Stimulated activated CD4-positive, alpha-beta T cell treated with anti-CD3 and anti-CD28 coated beads, TNF-alpha, amount 100 ng/mL, for 24 hours (primary cell): ENCODE results near the gene PRPH2.
"Not testable (repeated sequence)": the region's sequence is repeated elsewhere in the genome, so short reads cannot be mapped to it uniquely, and the experiment has no call there.

Experiments
- DNase-seq, 3 experiments: peaks; one replicate each; pipeline ENCODE4 v3.0.0-alpha.2; 2020; ENCODE audit warnings: low read depth in 3 of 3

The PRPH2 gene

DNA sequence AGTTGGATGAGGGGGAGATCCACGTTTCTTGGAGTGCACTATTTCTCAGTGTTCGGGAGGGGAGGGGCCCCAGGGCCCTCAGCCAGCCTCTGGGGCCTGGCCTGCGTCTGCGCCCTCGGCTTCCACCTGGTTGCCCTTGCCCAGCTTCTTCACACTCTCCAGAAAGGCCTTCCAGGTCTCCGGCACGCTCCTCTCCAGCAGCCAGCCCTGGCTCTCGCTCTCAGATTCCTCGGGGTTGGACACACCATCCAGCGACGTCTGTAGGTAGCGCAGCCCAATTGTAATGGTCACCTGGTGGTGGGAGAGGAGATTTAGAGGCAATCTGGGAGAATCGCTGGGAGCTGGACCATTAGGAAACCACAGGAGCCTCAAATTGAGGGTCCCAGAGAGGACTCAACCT, 24.2 kb downstream of the PRPH2 start:
- no peak for DNase-seq

- DNase-seq, result no peak
These were observed 25.1 kb downstream of the PRPH2 start for GRCh38 chr6:42697268-42697655.

GRCh38 chr6:42696526-42697267, 25.7 kb downstream of the PRPH2 start:
- DNase-seq, result no peak

GRCh38 chr6:42694586-42694985, 27.8 kb downstream of the PRPH2 start:
- DNase-seq, result no peak

- DNase-seq, result no peak
These were observed 28.6 kb downstream of the PRPH2 start for GRCh38 chr6:42693725-42694323.

GRCh38 chr6:42692137-42692911, 30.1 kb downstream of the PRPH2 start:
- DNase-seq, result no peak

DNA sequence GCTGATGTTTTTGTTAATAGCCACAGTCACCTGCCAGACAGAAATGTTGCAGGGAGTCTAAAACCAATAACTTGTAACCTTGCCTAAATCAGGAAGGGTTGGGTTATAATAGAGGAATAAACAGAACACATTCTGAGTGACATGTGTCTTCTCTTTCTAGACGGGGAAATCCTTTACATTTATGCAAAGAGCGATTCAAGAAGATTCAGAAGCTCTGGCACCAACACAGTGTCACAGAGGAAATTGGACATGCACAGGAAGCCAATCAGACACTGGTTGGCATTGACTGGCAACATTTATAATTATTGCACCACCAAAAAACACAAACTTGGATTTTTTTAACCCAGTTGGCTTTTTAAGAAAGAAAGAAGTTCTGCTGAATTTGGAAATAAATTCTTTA, 31.5 kb downstream of the PRPH2 start:
- no peak for DNase-seq

DNA sequence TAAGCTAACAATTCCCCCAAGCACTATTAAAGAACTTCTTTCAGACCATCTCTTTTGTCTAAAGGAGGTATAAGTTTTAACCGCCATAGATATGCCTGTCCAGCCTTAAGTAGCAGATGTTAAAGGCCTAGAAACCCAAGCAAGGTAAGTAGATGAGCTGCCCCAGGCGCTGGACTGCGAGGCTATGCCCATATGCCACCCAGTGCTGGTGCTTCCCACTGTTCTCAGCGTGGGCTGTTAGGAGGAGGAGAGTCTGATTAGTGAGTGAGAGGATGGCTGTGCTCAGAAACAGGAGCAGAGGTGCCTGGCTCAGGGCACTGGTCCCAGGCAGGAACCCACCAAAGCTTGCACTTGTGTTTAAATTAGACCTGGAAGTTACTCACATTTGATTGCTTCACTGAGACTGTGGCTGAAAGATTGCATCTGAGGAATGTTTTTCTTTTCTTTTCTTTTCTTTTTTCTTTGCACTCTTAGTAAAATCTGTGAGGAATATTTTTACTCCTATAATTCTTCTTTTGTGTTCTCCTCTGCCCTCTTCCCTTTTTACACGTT, 32.2 kb downstream of the PRPH2 start:
- no peak for DNase-seq

- DNase-seq, result no peak
These were observed 33.0 kb downstream of the PRPH2 start for GRCh38 chr6:42689371-42689770.

DNA sequence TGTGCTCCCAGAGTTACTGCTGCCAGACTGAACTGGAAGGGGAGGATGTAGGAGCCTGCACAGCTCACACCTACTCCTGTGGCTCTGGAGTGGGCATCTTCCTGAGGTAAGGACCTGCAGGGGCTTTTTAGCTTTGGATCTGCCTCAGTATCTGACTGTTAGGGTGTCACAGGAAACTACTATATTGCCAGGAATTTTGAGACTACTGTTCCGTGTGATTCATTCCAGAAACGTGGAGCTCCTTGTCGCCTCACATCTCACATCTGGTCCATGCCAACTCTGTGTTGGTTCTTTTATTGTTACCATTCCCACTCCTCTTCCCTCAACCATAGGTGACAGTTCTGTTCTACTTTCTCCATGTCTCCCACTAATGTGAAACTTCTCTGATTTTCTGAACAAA, 34.1 kb downstream of the PRPH2 start:
- DNase-seq, result no peak

DNA sequence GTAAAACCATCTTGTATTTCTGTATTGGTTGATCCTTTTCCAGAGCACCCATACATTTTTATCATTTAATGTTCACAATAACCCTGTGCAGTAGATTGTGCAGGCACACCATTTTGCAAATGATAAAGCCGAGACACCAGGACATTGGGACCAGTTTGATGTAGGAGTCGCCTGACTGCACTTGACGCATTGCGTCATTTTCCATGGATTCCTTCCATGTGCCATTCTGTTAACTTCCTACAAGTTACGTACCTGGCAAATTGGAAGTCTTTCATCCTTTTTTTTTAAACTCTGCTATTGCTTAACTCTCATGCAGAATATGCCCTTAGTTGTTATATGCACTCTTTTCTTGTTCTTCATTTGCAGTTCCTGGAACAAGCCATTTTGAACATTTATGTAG, 43.0 kb downstream of the PRPH2 start:
- DNase-seq, result no peak

- no peak for DNase-seq
These were observed 47.6 kb downstream of the PRPH2 start for GRCh38 chr6:42674780-42675179.

GRCh38 chr6:42674368-42674767, 48.0 kb downstream of the PRPH2 start:
- DNase-seq, result not testable (repeated sequence)

- DNase-seq, result no peak
These were observed 57.7 kb downstream of the PRPH2 start for GRCh38 chr6:42664718-42665117.

- peak; percentile 67 to 78 (median 77) for DNase-seq
These were observed 60.8 kb downstream of the PRPH2 start for GRCh38 chr6:42661540-42662153.

DNA sequence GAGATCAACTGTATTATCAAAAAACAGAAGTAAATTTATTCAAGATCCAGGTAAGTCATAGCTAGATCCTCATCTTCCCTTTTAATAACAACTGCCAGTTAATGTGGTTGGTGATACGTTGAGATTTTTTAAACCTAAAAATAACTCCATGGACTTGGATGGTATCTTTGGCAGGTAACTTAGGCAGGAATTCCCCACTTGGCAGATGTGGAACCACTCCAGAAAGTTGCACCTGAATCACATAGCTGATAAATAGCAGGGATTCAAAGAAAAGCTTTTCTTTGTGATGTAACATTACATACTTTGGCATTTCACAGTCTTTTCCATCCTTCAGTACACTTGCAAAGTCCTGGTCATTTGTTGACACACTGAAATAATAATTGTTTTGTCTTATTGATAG, 62.6 kb downstream of the PRPH2 start:
- no peak for DNase-seq

- no peak for DNase-seq
These were observed 68.5 kb downstream of the PRPH2 start for GRCh38 chr6:42653851-42654250.

DNA sequence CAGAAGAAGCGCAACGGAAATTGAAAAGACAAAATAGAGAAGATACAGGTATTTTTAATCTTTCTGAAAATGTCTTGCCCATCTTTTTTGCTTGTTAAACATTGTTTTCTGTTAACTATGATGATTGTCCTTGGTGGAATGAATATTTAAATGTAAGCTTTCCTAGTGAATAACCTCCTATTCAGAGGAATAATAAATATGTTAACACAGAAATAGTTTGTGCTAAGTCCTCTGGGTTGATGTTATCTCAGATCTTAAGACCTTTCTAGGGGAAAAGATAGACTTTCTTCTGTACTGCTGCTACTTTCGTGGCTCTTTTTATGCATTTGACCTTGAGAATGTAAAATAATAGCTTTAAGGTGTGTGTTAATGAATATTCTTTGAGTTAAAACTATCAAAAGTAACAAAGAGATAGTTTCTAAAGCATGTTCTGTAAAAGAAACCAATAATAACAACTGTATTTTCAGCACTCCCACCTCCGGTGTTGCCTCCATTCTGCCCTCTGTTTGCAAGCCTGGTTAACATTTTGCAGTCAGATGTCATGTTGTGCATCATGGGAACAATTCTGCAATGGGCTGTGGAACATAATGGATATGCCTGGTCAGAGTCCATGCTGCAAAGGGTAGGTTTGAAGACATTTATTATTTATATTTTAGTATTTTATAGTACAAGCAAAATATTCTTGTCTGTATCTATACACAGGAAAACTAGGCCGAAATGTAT, 70.2 kb downstream of the PRPH2 start:
- DNase-seq, result no peak
